ENCODE measurements around the gene NRIP3. TPM values are rescaled to one million over a fixed set of nuclear protein-coding genes. Genes with fewer than 3 reads are reported as not detected.

NRIP3 gene
- total RNA-seq, 1 donor from 2014 or later: 1.4 TPM

DNA sequence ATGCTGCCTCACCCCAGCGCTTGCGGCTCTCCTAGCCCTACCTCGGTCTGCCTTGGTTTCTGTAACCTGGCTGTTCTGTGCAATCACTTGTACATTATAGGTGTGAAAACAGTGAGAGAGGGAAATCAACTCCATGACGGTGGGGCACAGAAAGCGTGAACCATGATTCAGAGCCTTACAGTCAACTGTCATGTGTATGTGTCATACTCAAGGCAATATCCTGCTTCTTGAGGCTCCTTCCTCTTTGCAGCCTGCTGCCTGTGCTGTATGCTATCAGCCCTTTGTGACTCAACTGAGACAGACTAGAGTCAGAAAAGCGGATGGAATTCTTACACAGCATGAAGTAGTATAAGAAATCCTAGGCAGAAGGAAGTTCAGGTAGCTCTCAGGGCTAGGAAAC is 2.1 kb downstream of the NRIP3 start:
- no peak overlapping the region for H3K4me3 Mint-ChIP-seq (ENCODE audit: unreplicated experiment)
- H3K27ac Mint-ChIP-seq (ENCODE audit: unreplicated experiment): no peak overlapping the region
- H3K4me1 Mint-ChIP-seq (ENCODE audit: unreplicated experiment): peaks cover 15% of the 10 kb centered on the region
- no peak for DNase-seq (ENCODE audit: low spot score)
- H3K27me3 Mint-ChIP-seq (ENCODE audit: unreplicated experiment): peaks cover 11% of the 10 kb centered on the region
- no peaks in the 10 kb centered on the region for H3K9me3 Mint-ChIP-seq (ENCODE audit: unreplicated experiment)
- H3K36me3 Mint-ChIP-seq (ENCODE audit: low read depth, unreplicated experiment): peaks cover 9% of the 10 kb centered on the region
- TF ChIP-seq, protein P1, sequence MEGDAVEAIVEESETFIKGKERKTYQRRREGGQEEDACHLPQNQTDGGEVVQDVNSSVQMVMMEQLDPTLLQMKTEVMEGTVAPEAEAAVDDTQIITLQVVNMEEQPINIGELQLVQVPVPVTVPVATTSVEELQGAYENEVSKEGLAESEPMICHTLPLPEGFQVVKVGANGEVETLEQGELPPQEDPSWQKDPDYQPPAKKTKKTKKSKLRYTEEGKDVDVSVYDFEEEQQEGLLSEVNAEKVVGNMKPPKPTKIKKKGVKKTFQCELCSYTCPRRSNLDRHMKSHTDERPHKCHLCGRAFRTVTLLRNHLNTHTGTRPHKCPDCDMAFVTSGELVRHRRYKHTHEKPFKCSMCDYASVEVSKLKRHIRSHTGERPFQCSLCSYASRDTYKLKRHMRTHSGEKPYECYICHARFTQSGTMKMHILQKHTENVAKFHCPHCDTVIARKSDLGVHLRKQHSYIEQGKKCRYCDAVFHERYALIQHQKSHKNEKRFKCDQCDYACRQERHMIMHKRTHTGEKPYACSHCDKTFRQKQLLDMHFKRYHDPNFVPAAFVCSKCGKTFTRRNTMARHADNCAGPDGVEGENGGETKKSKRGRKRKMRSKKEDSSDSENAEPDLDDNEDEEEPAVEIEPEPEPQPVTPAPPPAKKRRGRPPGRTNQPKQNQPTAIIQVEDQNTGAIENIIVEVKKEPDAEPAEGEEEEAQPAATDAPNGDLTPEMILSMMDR (IDR thresholded peaks at IDR 0.05; ENCODE audit: unreplicated experiment): no peak

DNA sequence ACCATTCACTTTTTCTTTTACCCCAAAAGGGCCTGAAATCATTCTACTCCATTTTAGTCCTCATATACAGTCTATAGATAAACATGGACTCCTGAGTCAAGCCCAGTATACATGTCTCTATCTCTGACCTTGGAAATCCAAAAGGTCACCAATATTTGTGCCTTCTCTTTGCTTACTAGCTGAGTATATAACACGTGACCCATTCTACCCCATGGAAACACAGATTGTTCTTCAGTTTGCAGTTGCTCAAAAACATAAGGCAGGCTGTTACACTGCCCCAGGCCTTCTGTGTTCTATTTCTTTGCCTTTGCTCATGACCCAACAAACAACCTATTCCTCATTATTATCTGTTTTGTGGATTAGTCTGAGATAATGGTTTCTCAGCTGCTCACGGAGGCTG is 5.8 kb downstream of the NRIP3 start:
- TF ChIP-seq, protein P1 (IDR thresholded peaks at IDR 0.05; ENCODE audit: unreplicated experiment): no peak
- no peak for DNase-seq (ENCODE audit: low spot score)
- Mint-ChIP-seq H3K4me3 (ENCODE audit: unreplicated experiment) (no peak overlapping the region), H3K27ac (ENCODE audit: unreplicated experiment) (no peak overlapping the region), H3K4me1 (ENCODE audit: unreplicated experiment) (peaks cover 7% of the 10 kb centered on the region), H3K36me3 (ENCODE audit: low read depth, unreplicated experiment) (no peaks in the 10 kb centered on the region), H3K9me3 (ENCODE audit: unreplicated experiment) (no peaks in the 10 kb centered on the region), H3K27me3 (ENCODE audit: unreplicated experiment) (no peaks in the 10 kb centered on the region)

DNA sequence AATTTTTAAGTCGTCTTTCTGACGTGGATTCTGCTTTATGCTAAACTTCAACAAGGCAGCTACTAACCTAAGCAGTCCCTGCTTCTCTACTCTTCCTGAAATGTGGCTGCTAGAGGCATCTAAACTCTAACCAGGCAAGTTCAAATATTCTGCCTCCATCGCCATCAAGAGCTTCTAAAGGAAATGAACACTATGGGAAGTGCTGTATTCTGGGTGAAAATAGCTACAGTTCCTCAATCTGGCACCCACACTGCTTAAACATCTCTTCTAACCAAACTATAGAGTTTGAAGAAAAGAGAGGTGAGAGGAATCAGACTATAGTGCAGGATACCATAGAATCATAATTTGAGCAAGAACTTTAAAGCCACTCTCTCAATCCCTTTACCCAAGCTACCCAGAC is 6.3 kb downstream of the NRIP3 start:
- no peak overlapping the region for H3K4me3 Mint-ChIP-seq (ENCODE audit: unreplicated experiment)
- no peaks in the 10 kb centered on the region for H3K27me3 Mint-ChIP-seq (ENCODE audit: unreplicated experiment)
- no peaks in the 10 kb centered on the region for H3K36me3 Mint-ChIP-seq (ENCODE audit: low read depth, unreplicated experiment)
- no peaks in the 10 kb centered on the region for H3K9me3 Mint-ChIP-seq (ENCODE audit: unreplicated experiment)
- TF ChIP-seq, protein P1 (IDR thresholded peaks at IDR 0.05; ENCODE audit: unreplicated experiment): no peak
- H3K27ac Mint-ChIP-seq (ENCODE audit: unreplicated experiment): no peak overlapping the region
- H3K4me1 Mint-ChIP-seq (ENCODE audit: unreplicated experiment): peaks cover 2% of the 10 kb centered on the region
- no peak for DNase-seq (ENCODE audit: low spot score)

DNA sequence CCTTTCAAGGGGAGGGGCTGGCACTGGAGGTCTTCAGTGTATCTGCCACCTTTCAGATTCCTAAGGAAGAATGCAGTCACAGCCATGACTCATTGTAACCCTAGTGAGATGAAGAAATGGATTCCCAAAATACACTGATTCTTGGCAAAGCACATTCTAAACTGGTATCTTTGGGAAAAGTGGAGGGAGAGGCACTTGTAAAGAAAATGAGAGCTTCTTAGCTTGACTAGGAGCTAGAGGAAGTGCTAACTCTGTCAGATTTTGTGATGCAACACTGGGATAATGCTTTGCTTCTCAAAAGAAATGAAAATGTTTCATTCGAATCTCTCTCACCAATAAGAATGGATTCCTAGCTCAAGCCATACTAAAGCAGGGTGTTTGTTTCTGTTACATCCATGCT is 14.3 kb downstream of the NRIP3 start:
- no peak for DNase-seq (ENCODE audit: low spot score)
- Mint-ChIP-seq H3K27me3 (ENCODE audit: unreplicated experiment) (peaks cover 1% of the 10 kb centered on the region), H3K36me3 (ENCODE audit: low read depth, unreplicated experiment) (no peaks in the 10 kb centered on the region), H3K4me3 (ENCODE audit: unreplicated experiment) (no peak overlapping the region), H3K9me3 (ENCODE audit: unreplicated experiment) (no peaks in the 10 kb centered on the region), H3K4me1 (ENCODE audit: unreplicated experiment) (no peaks in the 10 kb centered on the region), H3K27ac (ENCODE audit: unreplicated experiment) (no peak overlapping the region)
- TF ChIP-seq, protein P1 (IDR thresholded peaks at IDR 0.05; ENCODE audit: unreplicated experiment): no peak

DNA sequence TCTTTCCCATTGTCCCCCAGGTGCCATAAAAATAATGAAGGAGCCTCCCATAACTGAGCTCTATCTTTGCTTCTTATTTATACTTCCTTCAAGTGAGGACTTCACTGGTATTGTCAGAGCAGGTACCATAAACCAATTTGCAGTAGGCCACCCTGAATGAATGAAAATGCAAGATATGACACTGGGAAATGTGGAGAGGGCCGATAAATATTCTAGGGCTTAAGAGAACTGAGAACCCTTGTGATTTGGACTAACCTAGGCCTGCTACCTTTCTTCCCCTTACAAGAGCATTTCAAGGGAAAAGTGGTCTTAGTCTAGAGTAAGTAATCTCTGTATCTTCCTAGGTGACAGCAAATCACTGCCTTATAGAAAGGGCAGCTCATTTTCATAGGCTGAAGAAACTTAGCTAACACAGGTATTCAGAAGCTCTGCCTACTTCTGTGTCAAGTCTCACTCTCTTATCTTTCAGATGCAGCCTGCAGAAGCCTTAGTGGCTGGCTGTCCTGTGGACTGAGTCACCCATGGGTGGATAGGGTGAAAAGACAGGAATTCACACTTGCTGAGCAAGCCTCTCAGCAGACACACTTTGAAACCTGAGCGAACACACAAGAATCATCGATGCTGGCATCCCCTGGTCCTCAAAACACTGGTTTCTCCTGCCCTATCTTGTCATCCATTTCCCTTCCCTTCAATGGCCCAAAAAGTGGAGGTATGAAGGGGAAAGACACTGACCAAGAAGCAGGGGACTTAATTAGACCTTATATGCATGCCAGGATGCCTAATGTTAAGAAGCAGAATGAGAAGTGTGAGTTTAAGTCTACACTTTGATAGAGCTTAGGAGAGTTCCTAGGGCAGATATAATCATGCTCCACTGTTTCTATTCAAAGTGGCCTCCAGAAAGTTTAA is 15.2 kb downstream of the NRIP3 start:
- Mint-ChIP-seq H3K27ac (ENCODE audit: unreplicated experiment) (no peak overlapping the region), H3K9me3 (ENCODE audit: unreplicated experiment) (no peaks in the 10 kb centered on the region), H3K4me1 (ENCODE audit: unreplicated experiment) (no peaks in the 10 kb centered on the region), H3K4me3 (ENCODE audit: unreplicated experiment) (no peak overlapping the region), H3K27me3 (ENCODE audit: unreplicated experiment) (peaks cover 3% of the 10 kb centered on the region), H3K36me3 (ENCODE audit: low read depth, unreplicated experiment) (no peaks in the 10 kb centered on the region)
- no peak for DNase-seq (ENCODE audit: low spot score)
- TF ChIP-seq, protein P1 (IDR thresholded peaks at IDR 0.05; ENCODE audit: unreplicated experiment): no peak
